Thyroid gland (tissue), 4 donors: ENCODE data around the gene GRAMD1B. TPM values are rescaled to one million over a fixed set of nuclear protein-coding genes. Genes with fewer than 3 reads are reported as not detected.

Experiments used
- DNase-seq, 2 donors: peaks; one replicate each; pipeline ENCODE4 v3.0.0-alpha.2; 2019
- H3K27ac ChIP-seq, 3 donors: fragments of 200-600 bp; sonication (generic); 1 replicate in 2 of 3; 2 replicates in 1 of 3; pipeline ENCODE4 v1.5.1; 2016 to 2019; ENCODE audit warnings: mild to moderate bottlenecking in 1 of 3, moderate library complexity in 1 of 3
- H3K27me3 ChIP-seq: fragments of 200-600 bp; sonication (generic); one replicate; pipeline ENCODE4 v1.5.1; 2019
- H3K36me3 ChIP-seq, 2 donors: fragments of 200-600 bp; sonication (generic); one replicate each; pipeline ENCODE4 v1.5.1; 2016 to 2019
- H3K4me1 ChIP-seq, 2 donors: fragments of 200-600 bp; sonication (generic); one replicate each; pipeline ENCODE4 v1.5.1; 2017 to 2019
- H3K4me3 ChIP-seq, 3 donors: fragments of 200-600 bp; sonication (generic); replicated peaks in 1 of 3; 1 replicate in 2 of 3; 2 replicates in 1 of 3; pipeline ENCODE4 v1.5.1; 2016; ENCODE audit warnings: mild to moderate bottlenecking in 1 of 3
- H3K9me3 ChIP-seq: fragments of 200-600 bp; sonication (generic); one replicate; pipeline ENCODE4 v1.5.1; 2017
- POLR2A ChIP-seq, 2 donors: fragments of 450-650 bp; IDR thresholded peaks; one replicate each; pipeline ENCODE4 v1.6.1; 2017; ENCODE audit warnings: antibody characterized with exemption in 2 of 2, mild to moderate bottlenecking in 2 of 2, moderate library complexity in 1 of 2
- WGBS, 2 donors: methylation state at CpG; one replicate each; pipeline ENCODE4 v1.1.5; 2017; 5-methylcytosine and 5-hydroxymethylcytosine counted together
- intact Hi-C: fragments of 100-400 bp; cut with DNase I; formaldehyde crosslinking; loops from one replicate; pipeline ENCODE4 v1.15.1; 2023
- total RNA-seq, 4 donors: library from RNA; depleted of rRNA; stranded (reverse); fragments of >200 nt; gene quantifications; one replicate each; pipeline ENCODE4 v1.2.3, GENCODE V29; 2016
- TF ChIP-seq, protein P1 (sequence below), 6 experiments: fragments of 200-600 bp in 3 of 6; fragments of 450-650 bp in 3 of 6; sonication (generic) in 3 of 6; IDR thresholded peaks; one replicate each; pipeline ENCODE4 v1.5.1; 2016 to 2019; ENCODE audit warnings: antibody characterized with exemption in 6 of 6, mild to moderate bottlenecking in 2 of 6, inconsistent platforms in 1 of 6, moderate library complexity in 1 of 6

The GRAMD1B gene
- total RNA-seq, 4 donors from 2014 or later = 7.0 to 22.7 (median 9.2) TPM

DNA sequence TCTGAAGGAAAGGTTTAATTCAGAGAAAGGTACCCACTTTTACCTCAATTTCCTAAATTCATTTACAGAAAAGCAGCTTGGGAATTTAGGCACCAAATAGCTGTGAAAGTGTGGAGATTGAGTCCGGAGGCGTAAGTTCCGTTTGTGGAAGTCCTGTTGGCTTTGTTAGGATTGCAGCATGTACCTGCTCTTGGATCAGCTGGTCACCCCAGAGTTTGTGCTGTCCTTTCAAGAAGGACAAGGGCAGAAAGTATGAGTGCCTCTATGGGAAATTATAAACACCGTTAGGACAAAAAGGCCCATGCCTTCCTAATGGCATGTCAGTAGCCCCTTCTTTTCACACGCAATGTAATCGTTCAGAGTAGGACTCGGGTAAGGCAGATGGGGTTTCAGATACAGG, 126.6 kb downstream of the GRAMD1B start:
- peaks cover 23 to 41% of the 10 kb centered on the region in 2 donors for H3K4me1 ChIP-seq
- TF ChIP-seq POLR2A (IDR thresholded peaks at IDR 0.05) = no peak
- TF ChIP-seq, protein P1, sequence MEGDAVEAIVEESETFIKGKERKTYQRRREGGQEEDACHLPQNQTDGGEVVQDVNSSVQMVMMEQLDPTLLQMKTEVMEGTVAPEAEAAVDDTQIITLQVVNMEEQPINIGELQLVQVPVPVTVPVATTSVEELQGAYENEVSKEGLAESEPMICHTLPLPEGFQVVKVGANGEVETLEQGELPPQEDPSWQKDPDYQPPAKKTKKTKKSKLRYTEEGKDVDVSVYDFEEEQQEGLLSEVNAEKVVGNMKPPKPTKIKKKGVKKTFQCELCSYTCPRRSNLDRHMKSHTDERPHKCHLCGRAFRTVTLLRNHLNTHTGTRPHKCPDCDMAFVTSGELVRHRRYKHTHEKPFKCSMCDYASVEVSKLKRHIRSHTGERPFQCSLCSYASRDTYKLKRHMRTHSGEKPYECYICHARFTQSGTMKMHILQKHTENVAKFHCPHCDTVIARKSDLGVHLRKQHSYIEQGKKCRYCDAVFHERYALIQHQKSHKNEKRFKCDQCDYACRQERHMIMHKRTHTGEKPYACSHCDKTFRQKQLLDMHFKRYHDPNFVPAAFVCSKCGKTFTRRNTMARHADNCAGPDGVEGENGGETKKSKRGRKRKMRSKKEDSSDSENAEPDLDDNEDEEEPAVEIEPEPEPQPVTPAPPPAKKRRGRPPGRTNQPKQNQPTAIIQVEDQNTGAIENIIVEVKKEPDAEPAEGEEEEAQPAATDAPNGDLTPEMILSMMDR (IDR thresholded peaks at IDR 0.05) = no peak
- H3K27ac ChIP-seq = no peak overlapping the region
- no peaks in the 10 kb centered on the region for H3K9me3 ChIP-seq
- intact Hi-C loops = no loop called here
- 89 to 96% methylated on average over 7 of the region's 7 CpGs for WGBS, 2 donors
- H3K4me3 ChIP-seq = no peak overlapping the region
- no peaks in the 10 kb centered on the region for H3K36me3 ChIP-seq
- H3K27me3 ChIP-seq = no peaks in the 10 kb centered on the region
- no peak for DNase-seq

DNA sequence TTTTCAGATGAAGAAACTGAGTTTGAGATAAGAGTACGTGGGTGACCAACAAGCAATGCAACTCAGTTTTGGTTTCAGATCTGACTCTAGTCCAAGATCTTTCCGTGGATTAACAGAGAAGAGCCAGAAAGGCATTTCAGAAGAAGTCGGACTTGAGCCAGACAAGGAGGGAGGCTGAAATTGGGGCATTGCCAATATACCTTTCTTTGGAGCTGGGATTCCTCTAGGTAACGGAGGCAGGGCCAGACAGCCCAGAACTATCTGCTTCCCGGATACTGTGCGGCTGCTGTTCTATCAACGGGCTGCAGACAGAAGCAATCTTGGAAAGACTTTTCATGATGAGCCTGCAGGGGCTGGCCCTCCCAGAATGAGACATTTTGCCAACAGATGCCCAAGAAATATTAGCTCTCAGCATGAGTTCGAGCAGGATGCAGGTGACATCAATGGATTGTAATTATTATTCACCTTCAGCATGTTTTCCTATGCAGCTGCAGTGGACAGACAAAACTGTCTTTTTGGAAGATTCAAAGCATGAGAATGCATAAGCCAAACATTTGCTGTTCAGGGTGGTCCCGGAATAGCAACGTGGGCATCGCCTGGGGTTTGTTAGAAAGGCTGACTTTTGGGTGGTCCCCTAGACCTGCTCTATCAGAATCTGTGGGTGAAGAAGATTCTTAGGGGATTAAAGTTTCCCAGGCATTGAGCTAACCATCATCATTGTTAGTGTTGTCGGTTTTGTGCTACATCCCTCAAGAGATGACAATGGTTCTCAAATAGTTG, 128.7 kb downstream of the GRAMD1B start:
- H3K27me3 ChIP-seq = no peaks in the 10 kb centered on the region
- DNase-seq = peak; percentile 41 to 53
- TF ChIP-seq POLR2A (IDR thresholded peaks at IDR 0.05) = no peak
- TF ChIP-seq, protein P1 (IDR thresholded peaks at IDR 0.05) = no peak
- WGBS, 2 donors = 50 to 70% methylated on average over 12 of the region's 12 CpGs
- H3K36me3 ChIP-seq = no peaks in the 10 kb centered on the region
- peaks cover 29 to 51% of the 10 kb centered on the region in 2 donors for H3K4me1 ChIP-seq
- H3K4me3 ChIP-seq = peak overlapping the region in 1 of 3 donors; percentile 4
- peak overlapping the region in 2 of 3 donors; percentile 93 to 94 for H3K27ac ChIP-seq
- intact Hi-C loops = no loop called here
- no peaks in the 10 kb centered on the region for H3K9me3 ChIP-seq

DNA sequence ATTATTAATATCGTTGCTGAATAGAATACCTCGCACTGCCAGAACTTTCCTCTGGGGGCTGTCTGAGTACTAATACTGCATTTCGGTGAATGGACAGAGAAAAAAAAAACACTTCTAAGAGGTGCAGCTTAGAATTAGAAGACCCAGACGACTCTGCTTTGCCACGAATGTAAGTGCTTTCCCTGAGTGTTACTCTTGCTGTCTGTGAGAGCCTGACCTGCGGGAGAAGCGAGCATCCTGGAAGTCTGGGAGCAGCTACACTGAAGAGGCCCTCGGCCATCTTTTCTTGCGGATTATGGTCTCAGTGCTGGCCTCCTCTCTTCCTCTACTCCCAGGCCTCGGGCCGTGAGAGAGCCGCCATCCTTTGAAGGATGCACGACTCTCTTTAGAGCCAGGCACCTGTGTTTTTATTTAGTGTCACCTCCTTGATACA, 129.5 kb downstream of the GRAMD1B start:
- Histone ChIP-seq H3K9me3 (no peaks in the 10 kb centered on the region), H3K4me1 (peaks cover 29 to 51% of the 10 kb centered on the region in 2 donors), H3K27ac (peak overlapping the region; percentile 68 to 94 (median 93)), H3K36me3 (no peaks in the 10 kb centered on the region), H3K4me3 (peak overlapping the region in 1 of 3 donors; percentile 9), H3K27me3 (no peaks in the 10 kb centered on the region)
- 20 to 31% methylated on average over 13 of the region's 13 CpGs for WGBS, 2 donors
- intact Hi-C loops = no loop called here
- TF ChIP-seq, protein P1 (IDR thresholded peaks at IDR 0.05) = no peak
- no peak for TF ChIP-seq POLR2A (IDR thresholded peaks at IDR 0.05)
- DNase-seq = peak in 1 of 2 donors; percentile 37

DNA sequence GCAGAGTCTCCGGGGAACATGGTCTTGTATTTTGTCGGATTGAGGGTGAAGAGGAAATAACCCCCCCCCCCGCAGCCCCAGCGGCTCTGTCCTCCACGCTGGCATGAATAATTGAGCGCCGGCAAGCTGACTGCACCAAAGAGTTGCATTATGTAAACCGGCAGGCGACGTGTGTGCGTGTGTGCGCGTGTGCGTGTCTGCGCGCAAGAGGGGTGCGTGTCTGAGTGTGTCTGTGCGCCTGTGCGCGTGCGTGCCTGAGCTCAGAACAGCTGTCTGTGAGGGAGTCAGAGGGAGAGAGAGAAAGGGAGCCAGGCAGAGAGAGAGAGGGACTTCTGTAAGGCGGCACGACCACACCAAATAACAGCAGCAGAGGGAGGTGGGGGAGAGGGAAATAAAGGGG, 129.9 kb downstream of the GRAMD1B start:
- intact Hi-C loops = no loop called here
- TF ChIP-seq, protein P1 (IDR thresholded peaks at IDR 0.05) = peak in 1 of 6 experiments; percentile 5
- peak in 1 of 2 donors; percentile 71 for TF ChIP-seq POLR2A (IDR thresholded peaks at IDR 0.05)
- Histone ChIP-seq H3K4me1 (peaks cover 29 to 51% of the 10 kb centered on the region in 2 donors), H3K27me3 (no peaks in the 10 kb centered on the region), H3K9me3 (no peaks in the 10 kb centered on the region), H3K36me3 (no peaks in the 10 kb centered on the region), H3K27ac (peak overlapping the region; percentile 68 to 94 (median 93)), H3K4me3 (peak overlapping the region in 2 of 3 donors; percentile 9 to 13)
- 2 to 9% methylated on average over 20 to 23 of the region's 23 CpGs for WGBS, 2 donors
- peak; percentile 93 for DNase-seq

DNA sequence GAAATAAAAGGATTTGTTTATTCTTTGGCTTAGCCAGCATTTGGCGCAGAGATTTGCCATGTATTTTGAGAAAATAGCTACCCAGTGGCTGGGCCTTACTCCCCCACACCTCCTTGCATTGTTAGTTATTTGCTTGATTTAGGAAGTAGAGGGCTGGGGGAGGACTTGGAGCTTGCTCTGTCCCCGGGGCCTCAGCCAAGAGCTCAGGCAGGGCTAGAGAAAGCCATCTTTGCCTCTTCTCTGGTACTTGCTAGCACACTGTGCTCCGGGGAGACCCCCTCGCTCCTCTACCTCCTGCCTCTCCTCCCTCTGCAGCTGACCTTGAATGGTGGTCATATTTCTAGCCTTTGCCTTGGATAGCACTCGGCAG, 131.3 kb downstream of the GRAMD1B start:
- intact Hi-C loops = no loop called here
- H3K27ac ChIP-seq = peak overlapping the region; percentile 68 to 94 (median 93)
- H3K27me3 ChIP-seq = no peaks in the 10 kb centered on the region
- WGBS, 2 donors = 80 to 85% methylated on average over 5 of the region's 5 CpGs
- H3K4me1 ChIP-seq = peaks cover 29 to 59% of the 10 kb centered on the region in 2 donors
- TF ChIP-seq, protein P1 (IDR thresholded peaks at IDR 0.05) = no peak
- TF ChIP-seq POLR2A (IDR thresholded peaks at IDR 0.05) = no peak
- no peaks in the 10 kb centered on the region for H3K36me3 ChIP-seq
- H3K9me3 ChIP-seq = no peaks in the 10 kb centered on the region
- no peak overlapping the region for H3K4me3 ChIP-seq
- no peak for DNase-seq
